M059J (cell line): ENCODE results near the gene AUP1. TPM values are rescaled to one million over a fixed set of nuclear protein-coding genes. Genes with fewer than 3 reads are reported as not detected.
"Not testable (repeated sequence)": the region's sequence is repeated elsewhere in the genome, so short reads cannot be mapped to it uniquely, and the experiment has no call there.

Source experiments
- DNase-seq: peaks from one replicate; pipeline ENCODE4 v3.0.0-alpha.2; 2012; ENCODE audit warnings: low read depth
- total RNA-seq: library from RNA; depleted of rRNA; stranded (reverse); fragments of >200 nt; shearing (Covaris generic); gene quantifications from 2 replicates; pipeline ENCODE4 v1.2.3, GENCODE V29; 2014; rRNA removed

Gene AUP1
- total RNA-seq, 1 experiment from 2014 or later, result 115 TPM

DNA sequence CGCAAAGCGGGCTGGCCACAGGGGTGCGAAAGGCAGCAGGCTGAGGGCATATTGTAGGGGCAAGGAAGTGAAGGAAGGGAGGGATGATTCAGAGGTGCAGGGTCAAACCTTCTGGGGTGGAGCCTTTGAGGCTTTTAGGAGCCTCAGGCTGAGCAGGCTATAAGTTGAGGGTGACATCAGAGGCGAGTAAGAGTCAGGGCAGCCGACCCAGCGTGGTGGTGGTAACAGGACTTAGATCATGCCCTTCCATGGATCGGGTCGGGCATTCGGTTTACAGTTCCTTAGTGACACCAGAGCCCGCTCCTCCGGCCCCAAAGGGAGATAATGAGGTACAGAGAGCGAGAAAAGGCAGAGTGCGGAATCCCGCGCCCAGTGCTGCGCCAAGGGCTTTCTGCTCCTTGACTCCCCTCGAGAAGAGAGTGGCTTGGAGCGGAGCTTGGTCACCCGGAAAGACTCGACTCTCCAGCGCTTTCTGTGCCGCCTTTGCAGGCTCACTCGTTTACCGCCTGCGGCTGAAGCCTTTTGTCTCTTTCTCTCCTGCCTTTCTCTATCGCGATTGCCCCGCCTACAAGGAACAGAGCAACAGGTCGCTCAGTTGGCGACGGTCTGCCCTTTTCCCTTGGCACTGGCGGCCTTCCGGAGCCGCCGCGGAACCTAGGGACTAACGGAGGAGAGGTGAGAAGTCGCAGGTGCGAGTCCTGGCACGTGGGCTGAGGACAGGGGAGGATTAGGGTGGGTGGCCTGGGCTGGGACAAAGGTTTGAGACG, 30.8 kb downstream of the AUP1 start:
- peak; percentile 65 for DNase-seq

DNA sequence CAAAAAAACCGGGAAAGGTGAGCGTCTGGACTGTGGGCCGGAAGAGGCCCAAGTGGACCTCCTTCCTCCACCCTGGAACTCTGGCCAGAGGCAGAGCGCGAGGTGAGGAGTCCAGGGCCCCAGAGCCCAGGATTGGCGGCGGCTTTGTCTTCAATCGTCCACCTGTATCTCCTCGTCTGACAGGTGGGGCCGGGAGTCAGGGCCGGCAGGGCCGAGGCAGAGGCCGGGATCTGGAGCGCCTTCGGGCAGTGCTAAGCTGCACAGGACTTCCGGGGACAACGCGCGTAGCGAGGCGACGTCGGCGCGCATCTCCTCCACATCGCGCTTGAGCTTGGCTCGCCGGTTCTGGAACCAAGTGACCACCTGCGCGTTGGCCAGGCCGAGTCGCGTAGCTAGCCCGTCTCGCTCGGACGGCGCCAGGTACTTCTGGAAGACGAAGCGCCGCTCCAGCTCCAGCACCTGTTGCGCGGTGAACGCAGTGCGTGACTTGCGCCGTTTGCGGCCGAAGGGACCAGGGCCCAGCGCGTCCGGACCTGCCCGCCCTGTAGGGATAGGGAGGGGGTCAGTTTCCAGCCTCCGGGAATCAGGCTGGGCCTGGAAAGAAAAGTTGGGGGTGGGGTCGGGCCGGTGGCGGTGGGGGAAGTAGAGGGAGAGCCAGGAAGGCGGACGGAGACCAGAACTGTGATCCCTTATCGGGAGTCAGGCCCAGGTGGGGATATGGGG, 31.6 kb downstream of the AUP1 start:
- DNase-seq, result peak; percentile 24

DNA sequence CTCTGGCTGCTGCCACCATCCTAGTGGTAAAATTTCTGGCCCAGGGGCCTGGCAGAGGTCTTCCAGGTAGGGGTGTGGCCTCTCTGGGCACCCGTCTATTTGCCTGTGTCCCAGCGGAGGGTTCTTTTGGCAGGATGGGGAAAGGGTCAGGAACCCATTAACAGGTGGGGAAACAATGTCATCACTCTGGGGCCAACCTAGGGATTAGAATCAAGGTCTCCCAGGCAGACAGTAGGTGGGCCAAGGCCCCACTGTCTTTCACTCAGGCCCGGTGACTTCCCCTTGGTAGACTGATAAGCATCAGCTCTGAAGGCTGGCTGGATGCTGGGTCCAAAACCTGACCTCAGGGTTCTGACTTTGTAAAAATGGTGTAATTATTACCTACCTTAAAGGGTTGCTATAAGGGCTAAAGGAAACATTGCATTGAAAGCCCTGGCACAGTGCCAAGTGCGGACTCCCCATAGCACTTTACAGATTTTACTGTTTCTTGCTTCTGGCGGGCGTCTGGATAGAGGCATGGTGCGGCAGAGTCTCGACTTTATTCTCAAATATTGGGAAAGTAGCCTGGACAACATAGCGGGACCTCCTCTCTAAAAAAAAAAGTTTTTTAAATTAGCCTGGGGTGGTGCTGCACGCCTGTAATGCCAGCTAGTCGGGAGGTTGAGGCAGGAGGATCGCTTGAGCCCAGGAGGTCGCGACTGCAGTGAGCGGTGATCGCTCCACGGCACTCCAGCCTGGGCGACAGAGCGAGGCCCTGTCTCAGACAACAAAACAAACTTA, 32.3 kb downstream of the AUP1 start:
- DNase-seq, result no peak

DNA sequence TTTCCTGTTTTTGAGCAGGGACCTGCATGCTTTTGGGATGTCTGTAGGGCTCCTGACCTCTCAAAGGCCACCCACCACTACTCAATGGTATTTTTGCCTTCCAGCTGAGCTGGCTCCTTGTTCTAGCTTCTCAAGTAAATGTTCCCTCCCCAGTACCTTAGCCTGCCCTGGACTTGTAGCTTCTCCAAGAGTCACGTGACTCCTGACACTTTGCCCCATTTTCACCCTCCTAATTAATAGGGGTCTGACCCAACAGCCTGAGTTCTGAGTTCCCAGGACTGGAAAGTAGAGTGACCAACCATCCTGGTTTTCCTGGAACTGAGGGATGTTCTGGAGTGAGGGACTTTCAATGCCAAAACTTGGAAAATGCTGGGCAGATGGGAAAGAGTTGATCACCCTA, 34.1 kb downstream of the AUP1 start:
- DNase-seq, result no peak

DNA sequence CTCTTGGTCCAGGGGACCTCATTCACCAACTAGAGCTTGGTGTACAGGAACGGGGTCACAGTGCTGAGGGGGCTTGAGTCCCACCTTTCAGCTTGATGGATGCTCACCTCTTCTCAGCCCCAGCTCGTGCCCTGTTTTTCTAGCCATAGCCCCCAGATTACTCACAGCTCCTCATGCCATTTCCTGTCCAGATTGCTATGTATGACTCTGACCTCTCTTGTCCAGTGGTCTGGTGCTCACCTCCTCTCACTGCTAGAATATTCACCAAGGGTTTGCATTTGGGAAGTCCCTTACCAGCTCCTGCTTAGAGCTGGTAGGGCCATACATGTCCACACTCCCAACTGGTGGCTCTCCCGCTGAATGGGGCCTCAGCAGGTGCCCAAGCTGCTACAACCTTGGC, 36.0 kb downstream of the AUP1 start:
- peak; percentile 46 for DNase-seq

DNA sequence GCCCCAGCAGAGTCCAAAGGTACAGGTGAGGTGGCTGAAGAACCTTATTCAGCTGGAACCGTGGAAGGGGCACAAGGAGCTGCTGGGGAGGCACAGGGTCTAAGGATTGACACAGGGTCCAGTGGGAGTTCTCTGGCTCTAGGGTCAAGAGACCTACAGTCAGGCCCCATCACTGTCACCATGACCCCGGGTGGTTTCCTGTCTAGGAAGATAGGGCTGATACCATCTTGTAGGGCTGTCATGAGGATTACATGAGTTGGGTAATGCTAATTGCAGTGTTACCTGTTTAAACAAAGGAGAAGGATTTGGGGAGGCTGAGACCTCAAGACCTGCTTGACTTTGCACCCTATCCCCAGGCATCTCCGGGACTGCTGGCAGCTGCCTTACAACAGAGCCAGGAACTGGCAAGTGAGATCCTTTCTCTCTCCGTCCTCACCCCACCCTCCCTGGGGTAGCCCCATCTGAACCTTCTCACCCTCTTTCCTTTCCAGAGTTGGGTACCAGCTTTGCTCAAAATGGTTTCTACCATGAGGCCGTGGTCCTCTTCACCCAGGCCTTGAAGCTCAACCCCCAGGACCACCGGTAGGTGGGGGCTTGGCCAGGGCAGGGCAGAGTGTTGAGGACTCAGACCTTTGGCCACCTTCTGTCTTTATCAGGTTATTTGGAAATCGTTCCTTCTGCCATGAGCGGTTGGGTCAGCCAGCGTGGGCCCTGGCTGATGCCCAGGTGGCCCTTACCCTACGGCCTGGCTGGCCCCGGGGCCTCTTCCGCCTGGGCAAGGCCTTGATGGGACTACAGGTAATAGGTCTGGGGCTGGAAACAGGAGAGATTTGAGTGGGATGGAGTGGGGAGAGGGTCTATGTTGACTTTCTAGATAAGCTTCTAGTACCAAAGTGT, 37.6 kb downstream of the AUP1 start:
- DNase-seq, result no peak

DNA sequence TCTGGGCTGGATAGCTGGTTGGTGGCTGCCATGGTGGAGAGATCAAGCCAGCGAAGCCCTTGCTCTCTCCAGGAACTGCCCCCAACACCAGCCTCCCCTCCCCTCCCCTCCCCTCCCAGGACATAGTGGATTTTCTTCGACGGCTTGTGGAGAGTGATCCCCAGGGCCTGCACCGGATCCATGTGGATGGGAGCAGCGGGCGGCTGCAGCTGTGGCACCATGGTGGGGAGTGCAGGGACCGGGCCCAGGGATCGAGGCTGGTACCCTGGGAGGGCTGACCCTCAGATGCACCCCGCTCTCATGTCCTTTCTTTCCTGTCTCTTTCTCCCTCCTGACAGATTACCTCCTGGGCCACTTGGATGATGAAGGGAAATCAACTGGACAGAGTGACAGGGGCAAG, 39.6 kb downstream of the AUP1 start:
- no peak for DNase-seq

DNA sequence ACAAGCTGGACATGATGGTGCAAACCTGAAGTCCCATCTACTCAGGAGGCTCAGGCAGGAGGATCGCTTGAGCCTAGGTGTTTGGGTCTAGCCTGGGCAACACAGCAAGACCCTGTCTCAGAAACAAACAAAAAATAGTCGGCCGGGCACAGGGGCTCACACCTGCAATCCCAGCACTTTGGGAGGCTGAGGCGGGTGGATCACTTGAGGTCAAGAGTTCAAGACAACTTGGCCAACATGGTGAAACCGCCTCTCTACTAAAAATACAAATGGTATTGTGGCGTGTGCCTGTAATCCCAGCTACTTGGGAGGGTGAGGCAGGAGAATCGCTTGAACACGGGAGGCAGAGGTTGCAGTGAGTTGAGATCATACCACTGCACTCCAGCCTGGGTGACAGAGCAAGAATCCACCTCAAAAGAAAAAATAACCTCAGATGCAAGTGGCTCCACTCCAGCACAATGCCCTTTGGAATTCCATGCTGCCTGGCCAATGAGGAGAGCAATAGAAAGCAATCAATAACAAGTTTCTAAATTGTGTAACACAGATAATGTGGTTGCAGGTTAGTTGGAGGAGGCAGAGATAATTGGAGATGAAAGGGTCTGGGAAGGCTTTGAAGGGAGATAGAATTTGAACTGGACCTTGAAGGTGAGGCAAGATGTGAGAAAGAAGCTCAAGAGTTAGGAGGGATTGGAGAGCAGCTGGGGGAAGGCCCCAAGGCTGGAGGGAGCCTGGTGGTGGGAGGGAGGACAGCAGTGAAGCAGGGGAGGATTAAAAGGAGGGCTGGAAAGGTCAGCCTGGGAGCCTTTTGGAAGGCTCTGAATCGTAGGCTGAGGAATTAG, 40.6 kb downstream of the AUP1 start:
- no peak for DNase-seq

DNA sequence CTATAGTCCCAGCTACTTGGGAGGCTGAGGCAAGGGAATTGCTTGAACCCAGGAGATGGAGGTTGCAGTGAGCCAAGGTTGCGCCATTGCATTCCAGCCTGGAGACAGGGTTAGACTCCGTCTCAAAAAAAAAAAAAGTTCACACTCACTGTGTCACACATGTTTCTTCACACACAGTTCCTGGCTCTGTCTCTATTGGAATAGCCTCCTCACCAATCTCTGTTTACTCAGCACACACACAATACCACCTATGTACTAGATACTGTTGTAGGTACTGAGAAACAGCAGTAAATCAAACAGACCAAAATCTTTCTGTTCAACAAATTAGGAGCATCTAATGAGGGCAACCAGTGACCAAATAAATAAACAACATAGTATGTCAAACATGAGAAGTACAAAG, 43.4 kb downstream of the AUP1 start:
- no peak for DNase-seq

DNA sequence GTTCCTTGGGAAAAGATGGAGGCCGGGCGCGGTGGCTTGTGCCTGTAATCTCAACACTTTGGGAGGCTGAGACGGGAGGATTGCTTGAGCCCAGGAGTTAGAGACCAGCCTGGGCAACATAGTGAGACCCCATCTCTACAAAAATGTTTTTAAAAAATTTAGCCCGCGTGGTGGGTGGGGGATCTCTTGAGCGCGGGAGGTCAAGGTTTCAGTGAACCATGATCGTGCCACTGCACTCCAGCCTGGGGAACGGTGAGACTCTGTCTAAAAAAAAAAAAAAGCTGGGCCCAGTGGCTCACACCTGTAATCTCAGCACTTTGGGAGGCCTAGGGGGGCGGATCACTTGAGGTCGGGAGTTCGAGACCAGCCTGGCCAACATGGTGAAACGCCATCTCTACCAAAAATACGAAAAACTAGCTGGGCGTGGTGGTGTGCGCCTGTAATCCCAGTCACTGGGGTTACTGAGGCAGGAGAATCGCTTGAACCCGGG, 45.8 kb downstream of the AUP1 start:
- DNase-seq, result not testable (repeated sequence)

DNA sequence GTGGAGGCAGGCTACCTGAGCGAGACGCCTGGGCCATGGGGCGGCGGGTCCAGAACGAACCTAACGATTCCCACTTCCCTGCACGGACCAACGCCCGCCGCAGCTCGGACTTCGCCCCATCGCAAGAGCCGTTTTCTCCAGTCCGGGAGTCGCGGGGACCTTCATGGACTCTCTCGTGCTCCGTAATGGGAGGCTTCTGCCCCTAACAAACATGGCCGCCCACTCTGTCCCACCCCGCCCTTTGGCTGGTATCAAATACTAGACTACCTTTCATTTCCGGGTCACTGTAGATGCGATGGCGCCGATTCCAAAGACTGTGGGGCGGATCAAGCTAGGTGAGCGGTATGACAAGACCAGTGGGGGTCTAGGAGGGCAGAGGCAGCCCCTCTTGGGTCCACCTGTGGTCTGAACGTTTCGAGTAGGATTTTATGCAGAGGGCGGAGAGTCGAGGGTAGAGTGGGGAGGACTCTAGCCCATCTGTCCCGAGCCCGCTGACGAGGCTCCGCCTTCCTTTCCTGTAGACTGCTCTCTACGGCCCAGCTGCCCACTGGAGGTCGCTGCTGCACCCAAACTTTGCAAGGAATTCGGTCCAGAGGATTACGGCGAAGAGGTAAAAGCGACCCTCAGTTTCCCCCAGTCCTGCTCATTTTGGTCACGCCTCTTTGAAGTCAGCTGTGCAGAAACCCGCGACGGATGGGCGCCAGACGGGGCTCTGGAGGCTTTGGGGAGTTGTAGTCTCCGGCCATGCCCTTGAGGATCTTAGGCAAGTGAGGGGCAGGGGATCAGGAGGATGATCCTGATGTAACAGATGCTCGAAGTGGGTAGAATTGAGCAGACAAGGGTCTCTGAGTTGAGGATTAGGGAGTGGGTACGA, 46.5 kb downstream of the AUP1 start, which contains the start of the genes CCDC142 and TTC31:
CCDC142 (minus strand) TSS at position 198 of the 874 bp plus-strand sequence; CDS start at position 37, 161 bp downstream.
TTC31 (plus strand) TSS at position 281 of the 874 bp plus-strand sequence; CDS start at position 296, 15 bp downstream.
- peak; percentile 94 for DNase-seq

DNA sequence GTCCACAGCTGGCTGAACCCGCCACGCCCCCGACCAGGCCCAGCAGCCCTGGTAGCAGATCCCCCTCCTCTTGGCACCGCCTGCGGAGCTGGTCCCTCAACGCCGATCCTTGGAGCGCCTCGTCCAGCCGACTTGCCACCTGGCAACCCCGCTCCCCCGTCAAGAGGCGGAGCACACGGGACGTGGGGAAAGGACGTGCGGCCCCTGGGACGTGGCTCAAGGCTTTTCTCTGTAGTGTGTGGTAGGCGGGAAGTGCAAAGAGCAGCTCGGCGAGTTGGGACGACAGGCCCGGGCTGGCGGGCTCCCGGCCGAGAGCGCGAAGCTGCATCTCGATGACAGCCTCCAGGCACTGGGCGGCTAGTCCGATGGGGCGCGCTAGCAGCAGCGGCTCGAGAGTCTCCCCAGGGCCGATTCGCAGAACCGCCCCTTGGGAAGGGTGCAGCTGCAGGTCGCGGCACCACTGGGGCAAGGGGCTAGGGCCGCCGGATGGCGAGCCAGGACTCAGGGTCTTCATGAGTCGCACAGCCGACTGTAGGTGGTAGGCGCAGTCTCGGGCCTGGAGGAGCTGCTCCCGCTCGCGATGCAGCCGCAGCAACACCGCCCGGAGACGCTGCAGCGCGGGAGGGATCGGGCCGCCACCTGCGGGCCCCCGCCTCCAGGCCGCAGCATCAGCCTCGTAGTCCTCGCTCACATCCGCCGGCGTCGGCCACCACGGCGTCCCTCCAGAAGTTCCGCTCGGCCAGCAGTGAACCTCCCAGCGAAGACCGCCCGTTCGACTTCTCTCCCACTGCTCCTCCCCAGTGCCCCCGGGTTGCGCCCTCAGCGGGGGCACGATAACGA, 47.3 kb downstream of the AUP1 start:
- no peak for DNase-seq

DNA sequence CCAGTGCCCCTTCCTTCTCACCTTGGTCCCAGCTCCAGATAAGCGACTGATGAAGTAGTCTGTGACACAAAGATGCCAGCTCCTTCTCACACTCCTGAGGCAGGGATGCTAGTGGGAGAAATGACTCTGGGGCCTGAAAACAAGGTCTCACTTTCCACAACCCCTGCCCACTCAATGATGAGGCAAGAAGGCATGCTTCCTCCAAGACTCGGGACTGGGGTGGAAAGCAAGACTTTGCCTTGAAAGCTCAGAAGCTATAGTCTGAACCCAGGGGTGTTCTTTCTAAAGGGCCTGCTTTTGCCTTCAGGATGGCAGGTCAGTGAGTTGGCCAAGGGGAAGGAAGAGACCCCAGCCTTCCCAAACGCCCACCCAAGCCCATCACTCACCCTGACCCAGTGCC, 48.1 kb downstream of the AUP1 start:
- no peak for DNase-seq

Other genes with a start within 250 kb of the AUP1 start
- 0.02 TPM in 1 of 2 replicates, not detected in the other for gene SLC4A5, start 186.3 kb downstream of the AUP1 start, total RNA-seq
- gene DCTN1, start 149.4 kb downstream of the AUP1 start, total RNA-seq, result 51.5 and 87.0 TPM in 2 replicates
- gene C2orf81, start 108.1 kb downstream of the AUP1 start, total RNA-seq, result 0.57 and 1.6 TPM in 2 replicates
- gene WDR54, start 108.0 kb downstream of the AUP1 start, total RNA-seq, result 60.2 and 64.7 TPM in 2 replicates
- gene RTKN, start 87.8 kb downstream of the AUP1 start, total RNA-seq, result 10.5 and 12.1 TPM in 2 replicates
- gene INO80B, start 74.6 kb downstream of the AUP1 start, total RNA-seq, result 7.8 and 27.8 TPM in 2 replicates
- gene WBP1, start 71.3 kb downstream of the AUP1 start, total RNA-seq, result 45.2 and 55.7 TPM in 2 replicates
- gene MOGS, start 64.3 kb downstream of the AUP1 start, total RNA-seq, result 52.1 and 77.3 TPM in 2 replicates
- 38.0 and 38.2 TPM in 2 replicates for gene MRPL53, start 57.0 kb downstream of the AUP1 start, total RNA-seq
- 7.8 TPM in 2 replicates for gene CCDC142, start 46.7 kb downstream of the AUP1 start, total RNA-seq
- gene TTC31, start 46.6 kb downstream of the AUP1 start, total RNA-seq, result 10.0 and 13.6 TPM in 2 replicates
- 0.10 and 1.6 TPM in 2 replicates for gene LBX2, start 30.1 kb downstream of the AUP1 start, total RNA-seq
- gene PCGF1, start 22.0 kb downstream of the AUP1 start, total RNA-seq, result 28.9 and 31.3 TPM in 2 replicates
- 0.10 and 0.34 TPM in 2 replicates for gene TLX2, start 15.3 kb downstream of the AUP1 start, total RNA-seq
- gene DQX1, start 3.5 kb downstream of the AUP1 start, total RNA-seq, result not detected in 2 replicates
- gene HTRA2, start 227 bp upstream of the AUP1 start, total RNA-seq, result 29.4 and 32.0 TPM in 2 replicates
- gene LOXL3, start 24.2 kb upstream of the AUP1 start, total RNA-seq, result 43.9 and 66.9 TPM in 2 replicates
- 7.5 and 13.3 TPM in 2 replicates for gene DOK1, start 25.0 kb upstream of the AUP1 start, total RNA-seq
- gene M1AP, start 118.6 kb upstream of the AUP1 start, total RNA-seq, result not detected in 2 replicates
- gene SEMA4F, start 124.5 kb upstream of the AUP1 start, total RNA-seq, result 7.3 and 7.6 TPM in 2 replicates